Measurements from ENCODE around the gene AAR2. TPM values are rescaled to one million over a fixed set of nuclear protein-coding genes. Genes with fewer than 3 reads are reported as not detected.
A peak's percentile ranks its signal among the peaks of the same experiment; 100 is the strongest.

AAR2 gene
- total RNA-seq, 2 experiments from 2014 or later = 20.5 to 22.7 TPM

GRCh38 chr20:36219671-36220220 lies 16.5 kb upstream of the AAR2 start:
- ChIA-PET CTCF (no interaction called here), POLR2A (no interaction called here)
- no peaks in the 10 kb centered on the region for H3K27me3 Mint-ChIP-seq (ENCODE audit: low read depth)
- H3K4me3 Mint-ChIP-seq = no peak overlapping the region
- DNase-seq = no peak
- ATAC-seq = no peak
- H3K36me3 Mint-ChIP-seq (ENCODE audit: low read depth) = no peaks in the 10 kb centered on the region
- H3K9me3 Mint-ChIP-seq (ENCODE audit: insufficient read depth) = no peaks in the 10 kb centered on the region
- H3K4me1 Mint-ChIP-seq (ENCODE audit: low read depth) = peaks cover 2% of the 10 kb centered on the region
- no peak overlapping the region for H3K27ac Mint-ChIP-seq

GRCh38 chr20:36225666-36226065 lies 10.6 kb upstream of the AAR2 start:
- no peak for DNase-seq
- ATAC-seq = no peak
- Mint-ChIP-seq H3K27me3 (ENCODE audit: low read depth) (peaks cover 10% of the 10 kb centered on the region), H3K4me3 (no peak overlapping the region), H3K36me3 (ENCODE audit: low read depth) (no peaks in the 10 kb centered on the region), H3K4me1 (ENCODE audit: low read depth) (peaks cover 6% of the 10 kb centered on the region), H3K9me3 (ENCODE audit: insufficient read depth) (no peaks in the 10 kb centered on the region), H3K27ac (no peak overlapping the region)
- ChIA-PET POLR2A (no interaction called here), CTCF (no interaction called here)

- Mint-ChIP-seq H3K27ac (no peak overlapping the region), H3K4me1 (ENCODE audit: low read depth) (peaks cover 9% of the 10 kb centered on the region)
Observed at GRCh38 chr20:36228770-36229169, 7.5 kb upstream of the AAR2 start.

GRCh38 chr20:36230019-36230418 lies 6.3 kb upstream of the AAR2 start:
- Mint-ChIP-seq H3K4me1 (ENCODE audit: low read depth) (peaks cover 9% of the 10 kb centered on the region), H3K27me3 (ENCODE audit: low read depth) (peaks cover 10% of the 10 kb centered on the region), H3K36me3 (ENCODE audit: low read depth) (no peaks in the 10 kb centered on the region), H3K27ac (no peak overlapping the region), H3K4me3 (no peak overlapping the region), H3K9me3 (ENCODE audit: insufficient read depth) (no peaks in the 10 kb centered on the region)
- ATAC-seq (no peak), DNase-seq (no peak)
- POLR2A ChIA-PET = interaction anchor here (0.6 kb wide), 1 partner anchor 276 kb away, joined by 3 read pairs; the partner anchor contains the start of gene SCAND1
- CTCF ChIA-PET = interaction anchor here (5.4 kb wide), 1 partner anchor 28 kb away, joined by 21 read pairs; no protein-coding TSS in a partner anchor

More at GRCh38 chr20:36228770-36229169, 7.5 kb upstream of the AAR2 start:
- Mint-ChIP-seq H3K4me3 (no peak overlapping the region), H3K27me3 (ENCODE audit: low read depth) (peaks cover 10% of the 10 kb centered on the region), H3K9me3 (ENCODE audit: insufficient read depth) (no peaks in the 10 kb centered on the region), H3K36me3 (ENCODE audit: low read depth) (no peaks in the 10 kb centered on the region)
- POLR2A ChIA-PET = no interaction called here
- no peak for ATAC-seq
- DNase-seq = no peak
- CTCF ChIA-PET = interaction anchor here (0.8 to 5.4 kb wide), 3 partner anchors 13 to 27 kb away, joined by 3 to 21 read pairs (median 4); no protein-coding TSS in a partner anchor

GRCh38 chr20:36231331-36231730 lies 4.9 kb upstream of the AAR2 start:
- no peak for DNase-seq
- Mint-ChIP-seq H3K4me3 (no peak overlapping the region), H3K27me3 (ENCODE audit: low read depth) (peaks cover 10% of the 10 kb centered on the region), H3K27ac (no peak overlapping the region), H3K4me1 (ENCODE audit: low read depth) (peaks cover 15% of the 10 kb centered on the region), H3K9me3 (ENCODE audit: insufficient read depth) (no peaks in the 10 kb centered on the region), H3K36me3 (ENCODE audit: low read depth) (no peaks in the 10 kb centered on the region)
- CTCF ChIA-PET = interaction anchor here (1.0 to 5.4 kb wide), 4 partner anchors 29 to 208 kb away, joined by 3 to 21 read pairs (median 4); no protein-coding TSS in a partner anchor
- POLR2A ChIA-PET = interaction anchor here (0.8 kb wide), 1 partner anchor 277 kb away, joined by 3 read pairs; the partner anchor contains the start of gene SCAND1
- ATAC-seq = no peak

GRCh38 chr20:36234771-36235320 lies 1.4 kb upstream of the AAR2 start:
- ATAC-seq (no peak), DNase-seq (no peak)
- Mint-ChIP-seq H3K27me3 (ENCODE audit: low read depth) (peaks cover 2% of the 10 kb centered on the region), H3K36me3 (ENCODE audit: low read depth) (peaks cover 4% of the 10 kb centered on the region), H3K4me3 (no peak overlapping the region), H3K27ac (no peak overlapping the region), H3K9me3 (ENCODE audit: insufficient read depth) (no peaks in the 10 kb centered on the region), H3K4me1 (ENCODE audit: low read depth) (peaks cover 34% of the 10 kb centered on the region)
- CTCF ChIA-PET = interaction anchor here (1.2 to 2.3 kb wide), 3 partner anchors 8 to 204 kb away, joined by 4 to 8 read pairs (median 4); no protein-coding TSS in a partner anchor
- POLR2A ChIA-PET = no interaction called here

- CTCF ChIA-PET = interaction anchor here (0.8 to 2.1 kb wide), 6 partner anchors 34 to 335 kb away, joined by 3 to 12 read pairs (median 3); no protein-coding TSS in a partner anchor
- H3K27me3 Mint-ChIP-seq (ENCODE audit: low read depth) = no peaks in the 10 kb centered on the region
- ATAC-seq (peak; percentile 32), DNase-seq (no peak)
- POLR2A ChIA-PET = interaction anchor here (0.9 to 1.6 kb wide), 3 partner anchors 24 to 284 kb away, joined by 4 to 5 read pairs (median 4); no protein-coding TSS in a partner anchor
- H3K27ac Mint-ChIP-seq = peak overlapping the region; percentile 90
- peaks cover 14% of the 10 kb centered on the region for H3K36me3 Mint-ChIP-seq (ENCODE audit: low read depth)
- no peaks in the 10 kb centered on the region for H3K9me3 Mint-ChIP-seq (ENCODE audit: insufficient read depth)
- H3K4me1 Mint-ChIP-seq (ENCODE audit: low read depth) = peaks cover 28% of the 10 kb centered on the region
- peak overlapping the region; percentile 85 for H3K4me3 Mint-ChIP-seq
Observed at GRCh38 chr20:36236786-36237121, 476 bp downstream of the AAR2 start.

GRCh38 chr20:36237477-36237876 lies 1.2 kb downstream of the AAR2 start:
- peak overlapping the region; percentile 85 for H3K4me3 Mint-ChIP-seq
- no peak for ATAC-seq
- DNase-seq = no peak
- peaks cover 28% of the 10 kb centered on the region for H3K4me1 Mint-ChIP-seq (ENCODE audit: low read depth)
- H3K27ac Mint-ChIP-seq = peak overlapping the region; percentile 90
- no peaks in the 10 kb centered on the region for H3K9me3 Mint-ChIP-seq (ENCODE audit: insufficient read depth)
- peaks cover 14% of the 10 kb centered on the region for H3K36me3 Mint-ChIP-seq (ENCODE audit: low read depth)
- ChIA-PET POLR2A (interaction anchor here (0.6 to 0.9 kb wide), 2 partner anchors 227 to 378 kb away, joined by 3 to 4 read pairs; no protein-coding TSS in a partner anchor), CTCF (interaction anchor here (0.8 to 2.1 kb wide), 6 partner anchors 35 to 334 kb away, joined by 3 to 12 read pairs (median 3); partner anchors contain the start of gene SCAND1)
- no peaks in the 10 kb centered on the region for H3K27me3 Mint-ChIP-seq (ENCODE audit: low read depth)

- H3K36me3 Mint-ChIP-seq (ENCODE audit: low read depth) = peaks cover 14% of the 10 kb centered on the region
- no peak overlapping the region for H3K27ac Mint-ChIP-seq
- H3K4me1 Mint-ChIP-seq (ENCODE audit: low read depth) = peaks cover 28% of the 10 kb centered on the region
- ATAC-seq (no peak), DNase-seq (no peak)
- ChIA-PET CTCF (interaction anchor here (0.8 to 2.1 kb wide), 3 partner anchors 35 to 284 kb away, joined by 3 to 12 read pairs (median 3); partner anchors contain the start of gene SCAND1), POLR2A (interaction anchor here (0.6 kb wide), 1 partner anchor 378 kb away, joined by 3 read pairs; no protein-coding TSS in a partner anchor)
- H3K27me3 Mint-ChIP-seq (ENCODE audit: low read depth) = no peaks in the 10 kb centered on the region
- peak overlapping the region; percentile 50 for H3K4me3 Mint-ChIP-seq
- no peaks in the 10 kb centered on the region for H3K9me3 Mint-ChIP-seq (ENCODE audit: insufficient read depth)
Observed at GRCh38 chr20:36238153-36238552, 1.9 kb downstream of the AAR2 start.

- DNase-seq (no peak), ATAC-seq (no peak)
- H3K36me3 Mint-ChIP-seq (ENCODE audit: low read depth) = peaks cover 18% of the 10 kb centered on the region
- peaks cover 28% of the 10 kb centered on the region for H3K4me1 Mint-ChIP-seq (ENCODE audit: low read depth)
- CTCF ChIA-PET = interaction anchor here (1.2 to 2.1 kb wide), 3 partner anchors 35 to 39 kb away, joined by 3 to 12 read pairs (median 5); no protein-coding TSS in a partner anchor
- POLR2A ChIA-PET = no interaction called here
- H3K4me3 Mint-ChIP-seq = no peak overlapping the region
- H3K9me3 Mint-ChIP-seq (ENCODE audit: insufficient read depth) = no peaks in the 10 kb centered on the region
- no peak overlapping the region for H3K27ac Mint-ChIP-seq
- no peaks in the 10 kb centered on the region for H3K27me3 Mint-ChIP-seq (ENCODE audit: low read depth)
Observed at GRCh38 chr20:36238760-36239159, 2.5 kb downstream of the AAR2 start.

- Mint-ChIP-seq H3K27me3 (ENCODE audit: low read depth) (no peaks in the 10 kb centered on the region), H3K9me3 (ENCODE audit: insufficient read depth) (no peaks in the 10 kb centered on the region), H3K27ac (no peak overlapping the region), H3K4me3 (no peak overlapping the region), H3K36me3 (ENCODE audit: low read depth) (peaks cover 30% of the 10 kb centered on the region), H3K4me1 (ENCODE audit: low read depth) (peaks cover 28% of the 10 kb centered on the region)
- ChIA-PET CTCF (interaction anchor here (1.5 kb wide), 1 partner anchor 41 kb away, joined by 5 read pairs; no protein-coding TSS in a partner anchor), POLR2A (no interaction called here)
- DNase-seq = no peak
- ATAC-seq = no peak
Observed at GRCh38 chr20:36240076-36240475, 3.8 kb downstream of the AAR2 start.

GRCh38 chr20:36241678-36242077 lies 5.4 kb downstream of the AAR2 start:
- DNase-seq = no peak
- no peaks in the 10 kb centered on the region for H3K27me3 Mint-ChIP-seq (ENCODE audit: low read depth)
- CTCF ChIA-PET = no interaction called here
- POLR2A ChIA-PET = no interaction called here
- no peak for ATAC-seq
- no peak overlapping the region for H3K4me3 Mint-ChIP-seq
- no peaks in the 10 kb centered on the region for H3K9me3 Mint-ChIP-seq (ENCODE audit: insufficient read depth)
- H3K27ac Mint-ChIP-seq = no peak overlapping the region
- peaks cover 22% of the 10 kb centered on the region for H3K4me1 Mint-ChIP-seq (ENCODE audit: low read depth)
- peaks cover 44% of the 10 kb centered on the region for H3K36me3 Mint-ChIP-seq (ENCODE audit: low read depth)

All from activated CD8-positive, alpha-beta T cell treated with anti-CD3 and anti-CD28 coated beads, Interleukin-2, amount 10 ng/mL, durations not matched to agents 7 days and 5 days (primary cell).